OCI-LY7 (cell line): ENCODE measurements around the gene SLC25A13.

Experiments used
- CTCF ChIP-seq: fragments of 200-600 bp; sonication (generic); conservative IDR thresholded peaks from 2 replicates; pipeline ENCODE4 v1.5.1; 2014; ENCODE audit warnings: mild to moderate bottlenecking, antibody characterized with exemption, low read length, moderate library complexity, mixed read lengths
- EZH2phosphoT487 ChIP-seq: fragments of 200-600 bp; sonication (generic); IDR thresholded peaks from 2 replicates; pipeline ENCODE4 v1.6.1; 2018; ENCODE audit warnings: low read depth, borderline replicate concordance, mild to moderate bottlenecking, mixed run types, antibody characterized with exemption, low read length, moderate library complexity, mixed read lengths

- no peak for TF ChIP-seq CTCF
- no peak for TF ChIP-seq EZH2phosphoT487
These were observed 9.9 kb downstream of the SLC25A13 start for GRCh38 chr7:96311967-96312366.
